Measurements from ENCODE around the gene SPATA32. TPM values are rescaled to one million over a fixed set of nuclear protein-coding genes. Genes with fewer than 3 reads are reported as not detected.

Gene SPATA32
- total RNA-seq, 6 experiments from 2014 or later: not detected

DNA sequence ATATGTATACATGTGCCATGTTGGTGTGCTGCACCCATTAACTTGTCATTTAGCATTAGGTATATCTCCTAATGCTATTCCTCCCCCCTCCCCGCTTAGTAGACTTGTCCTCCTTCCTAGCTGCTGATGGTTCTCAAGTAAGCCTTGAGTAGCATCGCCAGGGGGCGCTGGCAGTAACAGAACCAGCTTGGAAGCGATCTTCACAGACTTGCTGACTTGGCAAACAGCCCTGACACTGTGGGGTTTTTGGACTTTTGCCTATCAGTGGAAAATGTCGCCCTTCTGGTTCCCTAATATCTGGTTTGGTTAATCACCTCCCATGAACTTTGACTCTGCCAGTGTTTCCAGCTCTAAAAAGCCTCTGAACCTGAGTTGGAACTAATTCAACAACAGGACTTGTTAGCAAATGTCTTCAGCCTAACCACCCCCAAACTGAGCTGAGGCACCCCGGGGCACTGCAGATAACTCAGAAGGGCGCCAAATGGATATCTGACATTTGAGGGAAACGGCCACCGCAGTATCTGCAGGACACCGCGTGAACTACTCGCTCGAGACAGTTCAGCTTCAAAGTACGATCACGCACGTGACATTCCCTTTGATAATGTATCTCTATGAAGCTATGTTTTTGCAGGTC lies 15.4 kb upstream of the SPATA32 start:
- Histone ChIP-seq H3K9me3 (no peaks in the 10 kb centered on the region), H3K36me3 (peaks cover 0 to 12% (median under 1%) of the 10 kb centered on the region in 4 donors), H3K4me1 (peaks cover 0 to 45% (median 20%) of the 10 kb centered on the region in 4 donors), H3K4me3 (no peak overlapping the region), H3K27ac (peak overlapping the region; percentile 36 to 56 (median 48)), H3K27me3 (no peaks in the 10 kb centered on the region)
- intact Hi-C loops (cut with DNase I): no loop called here
- ATAC-seq (peak; percentile 64 to 78 (median 77)), DNase-seq (peak; percentile 90 to 95 (median 93))
- no peak for TF ChIP-seq POLR2A (IDR thresholded peaks at IDR 0.05)
- TF ChIP-seq, protein P1, sequence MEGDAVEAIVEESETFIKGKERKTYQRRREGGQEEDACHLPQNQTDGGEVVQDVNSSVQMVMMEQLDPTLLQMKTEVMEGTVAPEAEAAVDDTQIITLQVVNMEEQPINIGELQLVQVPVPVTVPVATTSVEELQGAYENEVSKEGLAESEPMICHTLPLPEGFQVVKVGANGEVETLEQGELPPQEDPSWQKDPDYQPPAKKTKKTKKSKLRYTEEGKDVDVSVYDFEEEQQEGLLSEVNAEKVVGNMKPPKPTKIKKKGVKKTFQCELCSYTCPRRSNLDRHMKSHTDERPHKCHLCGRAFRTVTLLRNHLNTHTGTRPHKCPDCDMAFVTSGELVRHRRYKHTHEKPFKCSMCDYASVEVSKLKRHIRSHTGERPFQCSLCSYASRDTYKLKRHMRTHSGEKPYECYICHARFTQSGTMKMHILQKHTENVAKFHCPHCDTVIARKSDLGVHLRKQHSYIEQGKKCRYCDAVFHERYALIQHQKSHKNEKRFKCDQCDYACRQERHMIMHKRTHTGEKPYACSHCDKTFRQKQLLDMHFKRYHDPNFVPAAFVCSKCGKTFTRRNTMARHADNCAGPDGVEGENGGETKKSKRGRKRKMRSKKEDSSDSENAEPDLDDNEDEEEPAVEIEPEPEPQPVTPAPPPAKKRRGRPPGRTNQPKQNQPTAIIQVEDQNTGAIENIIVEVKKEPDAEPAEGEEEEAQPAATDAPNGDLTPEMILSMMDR (IDR thresholded peaks at IDR 0.05): peak; percentile 79 to 87 (median 83)
- WGBS (ENCODE audit: insufficient coverage, low coverage, low lambda C conversion rate, missing lambda C conversion rate): 16% methylated on average over 16 of the region's 16 CpGs

DNA sequence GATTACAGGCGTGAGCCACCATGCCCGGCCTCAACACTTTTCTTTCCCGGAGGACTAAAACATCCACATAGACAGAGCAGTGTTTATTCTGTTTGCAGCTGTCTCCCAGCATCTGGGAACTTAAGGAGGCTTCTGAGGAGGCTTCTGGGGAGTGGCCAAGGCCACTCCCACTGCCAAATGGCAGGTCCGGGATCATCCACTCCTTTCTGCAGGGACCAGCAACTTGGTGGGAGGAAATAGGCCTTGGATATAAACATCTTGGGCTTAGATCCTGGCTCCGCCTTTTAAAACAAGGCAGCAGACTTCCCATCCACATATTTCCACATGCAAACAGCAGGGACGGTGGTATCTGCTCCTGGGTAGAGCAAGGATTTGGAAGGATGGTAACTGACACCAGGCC lies 14.1 kb upstream of the SPATA32 start:
- no peak overlapping the region for H3K27ac ChIP-seq
- ATAC-seq: no peak
- no peak for DNase-seq

DNA sequence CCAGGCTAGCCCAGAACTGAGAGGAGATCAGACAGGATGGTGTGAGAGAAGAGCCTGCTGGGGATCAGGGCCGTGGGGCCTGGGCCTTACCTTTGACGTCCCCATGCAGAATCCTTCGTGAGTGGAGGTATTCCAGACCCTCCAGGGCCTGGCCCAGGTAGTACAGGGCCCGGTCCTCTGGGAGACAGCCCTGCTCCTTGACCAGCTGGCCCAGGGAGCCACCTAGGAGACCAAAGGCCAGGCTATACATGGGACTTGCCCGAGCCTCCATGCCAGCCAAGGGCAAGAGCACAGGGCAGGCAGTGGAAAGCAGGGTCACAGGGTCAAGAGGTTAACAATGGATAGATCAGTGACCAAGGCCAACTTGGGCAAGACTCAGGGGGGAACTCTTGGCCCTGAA lies 12.1 kb upstream of the SPATA32 start:
- Histone ChIP-seq H3K4me3 (no peak overlapping the region), H3K36me3 (peaks cover 4 to 40% (median 13%) of the 10 kb centered on the region in 4 donors), H3K9me3 (no peaks in the 10 kb centered on the region), H3K27me3 (no peaks in the 10 kb centered on the region), H3K27ac (peak overlapping the region in 2 of 3 donors; percentile 36 to 44), H3K4me1 (peaks cover 0 to 45% (median 25%) of the 10 kb centered on the region in 4 donors)
- ATAC-seq (peak; percentile 29 to 58 (median 46)), DNase-seq (peak in 2 of 3 donors; percentile 61 to 73)
- TF ChIP-seq POLR2A (IDR thresholded peaks at IDR 0.05): no peak
- TF ChIP-seq, protein P1 (IDR thresholded peaks at IDR 0.05): no peak
- WGBS (ENCODE audit: insufficient coverage, low coverage, low lambda C conversion rate, missing lambda C conversion rate): no CpG with 5 or more reads among the region's 5 CpGs
- intact Hi-C loops (cut with DNase I): no loop called here

More for the DNA sequence above, 14.1 kb upstream of the SPATA32 start:
- 100% methylated on average over 3 of the region's 6 CpGs for WGBS (ENCODE audit: insufficient coverage, low coverage, low lambda C conversion rate, missing lambda C conversion rate)
- intact Hi-C loops (cut with DNase I): no loop called here
- no peak overlapping the region for H3K4me3 ChIP-seq
- no peaks in the 10 kb centered on the region for H3K27me3 ChIP-seq
- no peak for TF ChIP-seq POLR2A (IDR thresholded peaks at IDR 0.05)
- TF ChIP-seq, protein P1 (IDR thresholded peaks at IDR 0.05): no peak
- peaks cover 0 to 21% (median under 1%) of the 10 kb centered on the region in 4 donors for H3K36me3 ChIP-seq
- H3K4me1 ChIP-seq: peaks cover 0 to 45% (median 25%) of the 10 kb centered on the region in 4 donors
- no peaks in the 10 kb centered on the region for H3K9me3 ChIP-seq

DNA sequence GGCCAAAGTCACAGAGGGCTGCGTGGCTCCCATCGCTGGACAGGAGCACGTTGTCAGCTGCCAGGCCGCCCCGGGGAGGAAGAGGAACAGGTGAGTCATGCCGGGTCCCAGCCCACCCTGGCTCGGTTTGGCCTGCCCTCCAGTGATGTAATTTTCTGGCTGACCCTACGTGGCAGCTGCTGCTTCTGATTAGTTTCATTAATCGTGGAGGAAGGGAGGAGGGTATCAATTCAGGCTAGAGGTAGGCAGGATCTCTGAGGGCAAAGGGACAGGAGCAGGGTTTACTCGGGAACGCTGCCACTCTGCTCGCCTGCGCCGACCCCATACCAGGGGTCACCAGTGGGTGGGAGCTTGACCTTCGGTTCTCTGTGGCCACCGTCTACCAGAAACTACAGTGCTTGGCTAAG lies 11.7 kb upstream of the SPATA32 start:
- TF ChIP-seq, protein P1 (IDR thresholded peaks at IDR 0.05): no peak
- no peak for TF ChIP-seq POLR2A (IDR thresholded peaks at IDR 0.05)
- DNase-seq (peak; percentile 81), ATAC-seq (peak; percentile 75 to 84 (median 78))
- H3K27me3 ChIP-seq: no peaks in the 10 kb centered on the region
- H3K4me3 ChIP-seq: no peak overlapping the region
- peaks cover 0 to 45% (median 24%) of the 10 kb centered on the region in 4 donors for H3K4me1 ChIP-seq
- H3K9me3 ChIP-seq: no peaks in the 10 kb centered on the region
- H3K36me3 ChIP-seq: peaks cover 4 to 45% (median 14%) of the 10 kb centered on the region in 4 donors
- H3K27ac ChIP-seq: peak overlapping the region in 2 of 3 donors; percentile 36 to 44
- intact Hi-C loops (cut with DNase I): no loop called here
- 21% methylated on average over 3 of the region's 16 CpGs for WGBS (ENCODE audit: insufficient coverage, low coverage, low lambda C conversion rate, missing lambda C conversion rate)
